SK-N-SH (cell line): ENCODE results near the gene CRYBG3. TPM values are rescaled to one million over a fixed set of nuclear protein-coding genes. Genes with fewer than 3 reads are reported as not detected.

ENCODE experiments used
- CTCF ChIA-PET: fragments of 300-600, 350-600 bp; formaldehyde crosslinking; extraction: SDS; loops from one replicate; lab custom pipeline; 2021; lab: Yijun Ruan, JAX
- POLR2A ChIA-PET: fragments of 350-600 bp; sonication (Branson Sonifier 250); formaldehyde crosslinking; extraction: SDS; loops from one replicate; lab custom pipeline; 2020; ENCODE audit warnings: antibody characterized with exemption, inconsistent platforms; lab: Yijun Ruan, JAX
- DNase-seq: peaks from one replicate; pipeline ENCODE4 v3.0.0; 2012
- H2AFZ ChIP-seq: fragments of 200-600 bp; sonication (generic); 2 replicates; pipeline ENCODE4 v1.8.1; 2016; ENCODE audit warnings: antibody characterized with exemption, mild to moderate bottlenecking, low read depth
- H3F3A ChIP-seq: fragments of 200-600 bp; sonication (generic); replicated peaks from 2 replicates; pipeline ENCODE3; 2016; ENCODE audit warnings: antibody characterized with exemption, mild to moderate bottlenecking; ENCODE audit not compliant: insufficient read depth
- H3K27ac ChIP-seq, 2 experiments: fragments of 200-500 bp in 1 of 2; fragments of 200-600 bp in 1 of 2; sonication (Bioruptor generic) in 1 of 2; sonication (generic), shearing (Covaris generic) in 1 of 2; 2 replicates each; pipeline versions ENCODE4 v1.5.1 to v1.6.1; 2014 to 2016; ENCODE audit warnings: low read depth in 2 of 2, inconsistent platforms in 1 of 2, low read length in 1 of 2, mild to moderate bottlenecking in 1 of 2, mixed read lengths in 1 of 2
- H3K27me3 ChIP-seq: fragments of 200-600 bp; sonication (generic), shearing (Covaris generic); 2 replicates; pipeline ENCODE4 v1.6.1; 2016; ENCODE audit warnings: mixed run types; ENCODE audit not compliant: insufficient read depth
- H3K36me3 ChIP-seq, 2 experiments: fragments of 200-500 bp in 1 of 2; fragments of 200-600 bp in 1 of 2; sonication (Bioruptor generic) in 1 of 2; sonication (generic) in 1 of 2; replicated peaks in 1 of 2; 2 replicates each; pipeline versions ENCODE3 to v1.5.1; 2014 to 2016; ENCODE audit warnings: low read length in 1 of 2, mild to moderate bottlenecking in 1 of 2; ENCODE audit not compliant: insufficient read depth in 2 of 2, control insufficient read depth in 1 of 2
- H3K4me1 ChIP-seq, 2 experiments: fragments of 200-500 bp in 1 of 2; fragments of 200-600 bp in 1 of 2; sonication (Bioruptor generic) in 1 of 2; sonication (generic), shearing (Covaris generic) in 1 of 2; 2 replicates each; pipeline versions ENCODE4 v1.5.1 to v1.6.1; 2014 to 2016; ENCODE audit warnings: low read depth in 1 of 2, low read length in 1 of 2, mixed run types in 1 of 2; ENCODE audit not compliant: insufficient read depth in 2 of 2, control insufficient read depth in 1 of 2
- H3K4me2 ChIP-seq: fragments of 200-600 bp; sonication (generic), shearing (Covaris generic); 2 replicates; pipeline ENCODE4 v1.6.1; 2017; ENCODE audit warnings: mixed run types
- H3K4me3 ChIP-seq, 2 experiments: fragments of 200-500 bp in 1 of 2; fragments of 200-600 bp in 1 of 2; sonication (Bioruptor generic) in 1 of 2; sonication (generic), shearing (Covaris generic) in 1 of 2; 2 replicates each; pipeline versions ENCODE4 v1.5.1 to v1.8.1; 2014 to 2016; ENCODE audit warnings: low read depth in 2 of 2, inconsistent platforms in 1 of 2, low read length in 1 of 2, mild to moderate bottlenecking in 1 of 2, mixed read lengths in 1 of 2, moderate library complexity in 1 of 2
- H3K79me2 ChIP-seq: fragments of 200-600 bp; sonication (generic); 2 replicates; pipeline ENCODE4 v1.8.1; 2017; ENCODE audit warnings: mild to moderate bottlenecking; ENCODE audit not compliant: insufficient read depth
- H3K9ac ChIP-seq: fragments of 200-600 bp; sonication (generic); 2 replicates; pipeline ENCODE4 v1.6.1; 2017; ENCODE audit warnings: mixed run types
- H3K9me2 ChIP-seq: fragments of 200-600 bp; sonication (generic); 2 replicates; pipeline ENCODE4 v1.6.1; 2017; ENCODE audit warnings: mixed run types
- H3K9me3 ChIP-seq: fragments of 200-600 bp; sonication (generic); 2 replicates; pipeline ENCODE4 v1.6.1; 2017; ENCODE audit warnings: mixed run types, mild to moderate bottlenecking, moderate library complexity
- H4K20me1 ChIP-seq: fragments of 200-600 bp; sonication (generic); 2 replicates; pipeline ENCODE4 v1.6.1; 2017; ENCODE audit warnings: mild to moderate bottlenecking, mixed run types; ENCODE audit not compliant: insufficient read depth
- CHD2 ChIP-seq: fragments of 150-350 bp; IDR thresholded peaks from 2 replicates; pipeline ENCODE4 v1.6.1; 2018; ENCODE audit warnings: low read length; ENCODE audit not compliant: partially characterized antibody
- CTCF ChIP-seq: fragments of 200-600 bp; sonication (generic); IDR thresholded peaks from 2 replicates; pipeline ENCODE4 v1.6.1; 2017; ENCODE audit warnings: antibody characterized with exemption, mild to moderate bottlenecking, moderate library complexity
- EP300 ChIP-seq, 2 experiments: IDR thresholded peaks; 2 replicates each; pipeline versions ENCODE4 v1.4.0 to v1.6.1; 2012; ENCODE audit warnings: borderline replicate concordance in 1 of 2, low read depth in 1 of 2, low read length in 1 of 2
- FOSL2 ChIP-seq: IDR thresholded peaks from 2 replicates; pipeline ENCODE4 v1.4.0; 2012; ENCODE audit warnings: low read depth, mild to moderate bottlenecking, moderate library complexity, borderline replicate concordance
- FOXJ3 ChIP-seq: sonication (generic); formaldehyde crosslinking; IDR thresholded peaks from 2 replicates; pipeline ENCODE4 v1.5.1; 2020; ENCODE audit warnings: mild to moderate bottlenecking, missing genetic modification reagents
- FOXM1 ChIP-seq: IDR thresholded peaks from 2 replicates; pipeline ENCODE4 v1.4.0; 2012; ENCODE audit warnings: low read depth, mild to moderate bottlenecking
- GATA2 ChIP-seq: sonication (generic); formaldehyde crosslinking; IDR thresholded peaks from 2 replicates; pipeline ENCODE4 v1.5.0; 2020; ENCODE audit warnings: mild to moderate bottlenecking, missing genetic modification reagents
- JUND ChIP-seq: IDR thresholded peaks from 2 replicates; pipeline ENCODE4 v1.4.0; 2012
- MAX ChIP-seq: IDR thresholded peaks from 2 replicates; pipeline ENCODE4 v1.4.0; 2012; ENCODE audit warnings: low read depth
- MXI1 ChIP-seq: IDR thresholded peaks from 2 replicates; pipeline ENCODE4 v1.6.1; 2012; ENCODE audit warnings: mild to moderate bottlenecking, low read depth, low read length, improper control_type of control experiment
- NRF1 ChIP-seq: IDR thresholded peaks from 2 replicates; pipeline ENCODE4 v1.6.1; 2012; ENCODE audit warnings: low read depth, mild to moderate bottlenecking, low read length
- PBX3 ChIP-seq: IDR thresholded peaks from 2 replicates; pipeline ENCODE4; 2012
- RCOR1 ChIP-seq: fragments of 150-350 bp; IDR thresholded peaks from 2 replicates; pipeline ENCODE4 v1.6.1; 2017; ENCODE audit warnings: antibody characterized with exemption, low read length
- REST ChIP-seq: IDR thresholded peaks from 2 replicates; pipeline ENCODE4 v1.6.1; 2012; ENCODE audit warnings: mild to moderate bottlenecking, low read depth, low read length, moderate library complexity
- RFX5 ChIP-seq: IDR thresholded peaks from 2 replicates; pipeline ENCODE4 v1.6.1; 2012; ENCODE audit warnings: mild to moderate bottlenecking, improper control_type of control experiment, low read length
- SIN3A ChIP-seq: IDR thresholded peaks from 2 replicates; pipeline ENCODE4 v1.6.1; 2012; ENCODE audit warnings: low read depth, mild to moderate bottlenecking, low read length, moderate library complexity, borderline replicate concordance
- TCF12 ChIP-seq: IDR thresholded peaks from 2 replicates; pipeline ENCODE4 v1.4.0; 2012
- USF2 ChIP-seq: fragments of 150-350 bp; IDR thresholded peaks from 2 replicates; pipeline ENCODE4 v1.6.1; 2017; ENCODE audit warnings: antibody characterized with exemption, low read length, low read depth, borderline replicate concordance
- WGBS: methylation state at CpG from one replicate; pipeline ENCODE4 v1.1.6; 2017; ENCODE audit warnings: low lambda C conversion rate; 5-methylcytosine and 5-hydroxymethylcytosine counted together
- polyA plus RNA-seq, 3 experiments: library from polyadenylated mRNA; depleted of rRNA; stranded (reverse); fragments of >200 nt; gene quantifications; 2 replicates each; pipeline ENCODE4 v1.2.3, GENCODE V29; 2012

Gene CRYBG3
- polyA plus RNA-seq, 1 of the 3 experiments (the other 2 are of a cell fraction): 2.4 TPM

- no peak overlapping the region for H3K4me2 ChIP-seq
- H2AFZ ChIP-seq: no peak overlapping the region
- H3K36me3 ChIP-seq: peaks cover 8 to 11% of the 10 kb centered on the region in 2 experiments
- no peak overlapping the region for H3K9ac ChIP-seq
- H3K27me3 ChIP-seq: no peaks in the 10 kb centered on the region
- H3K9me3 ChIP-seq: no peaks in the 10 kb centered on the region
- H3K4me3 ChIP-seq: no peak overlapping the region
- no peak for DNase-seq
- H3K79me2 ChIP-seq: no peaks in the 10 kb centered on the region
- POLR2A ChIA-PET: no interaction called here
- CTCF ChIA-PET: interaction anchor here (1.1 to 1.3 kb wide), 2 partner anchors 20 to 91 kb away, joined by 3 read pairs; no protein-coding TSS in a partner anchor
- TF ChIP-seq CTCF (no peak), FOSL2 (no peak), GATA2 (CRISPR knock-in tag) (no peak), PBX3 (no peak), SIN3A (no peak), EP300 (IDR thresholded peaks at IDR 0.05; ENCODE audit: borderline replicate concordance in 1 of 2, low read depth in 1 of 2, low read length in 1 of 2) (no peak), JUND (no peak)
- no peaks in the 10 kb centered on the region for H3K9me2 ChIP-seq
- H3K4me1 ChIP-seq: no peaks in the 10 kb centered on the region
- 79% methylated on average over 3 of the region's 3 CpGs for WGBS
- no peaks in the 10 kb centered on the region for H3F3A ChIP-seq
- no peak overlapping the region for H3K27ac ChIP-seq
- H4K20me1 ChIP-seq: no peaks in the 10 kb centered on the region
Observed at GRCh38 chr3:97895216-97895615, 73.4 kb downstream of the CRYBG3 start.

GRCh38 chr3:97896129-97896528, 74.3 kb downstream of the CRYBG3 start:
- H3K27ac ChIP-seq: no peak overlapping the region
- DNase-seq: no peak
- ChIA-PET CTCF (interaction anchor here (1.1 kb wide), 1 partner anchor 19 kb away, joined by 3 read pairs; no protein-coding TSS in a partner anchor), POLR2A (no interaction called here)
- H3K4me3 ChIP-seq: no peak overlapping the region
- H3K9me2 ChIP-seq: no peaks in the 10 kb centered on the region
- no peak overlapping the region for H3K9ac ChIP-seq
- no peaks in the 10 kb centered on the region for H3K79me2 ChIP-seq
- no peaks in the 10 kb centered on the region for H4K20me1 ChIP-seq
- peaks cover 3 to 13% of the 10 kb centered on the region in 2 experiments for H3K36me3 ChIP-seq
- no peaks in the 10 kb centered on the region; a peak in 1 of 4 replicates for H3K4me1 ChIP-seq
- no peaks in the 10 kb centered on the region for H3K9me3 ChIP-seq
- no peak overlapping the region for H2AFZ ChIP-seq
- no peaks in the 10 kb centered on the region for H3K27me3 ChIP-seq
- no peak overlapping the region for H3K4me2 ChIP-seq
- 96% methylated on average over 1 of the region's 1 CpG for WGBS
- H3F3A ChIP-seq: no peaks in the 10 kb centered on the region
- TF ChIP-seq MAX (no peak), FOXM1 (no peak), JUND (no peak), RFX5 (no peak), FOXJ3 (no peak), MXI1 (no peak), RCOR1 (no peak), GATA2 (CRISPR knock-in tag) (no peak), CHD2 (no peak), REST (no peak), USF2 (no peak), CTCF (no peak), NRF1 (no peak), EP300 (IDR thresholded peaks at IDR 0.05; ENCODE audit: borderline replicate concordance in 1 of 2, low read depth in 1 of 2, low read length in 1 of 2) (no peak), TCF12 (no peak)
